ENCODE measurements around the gene MAF. TPM values are rescaled to one million over a fixed set of nuclear protein-coding genes. Genes with fewer than 3 reads are reported as not detected.

Gene MAF
- total RNA-seq, 4 donors from 2014 or later, result 24.8 to 52.0 (median 33.6) TPM

DNA sequence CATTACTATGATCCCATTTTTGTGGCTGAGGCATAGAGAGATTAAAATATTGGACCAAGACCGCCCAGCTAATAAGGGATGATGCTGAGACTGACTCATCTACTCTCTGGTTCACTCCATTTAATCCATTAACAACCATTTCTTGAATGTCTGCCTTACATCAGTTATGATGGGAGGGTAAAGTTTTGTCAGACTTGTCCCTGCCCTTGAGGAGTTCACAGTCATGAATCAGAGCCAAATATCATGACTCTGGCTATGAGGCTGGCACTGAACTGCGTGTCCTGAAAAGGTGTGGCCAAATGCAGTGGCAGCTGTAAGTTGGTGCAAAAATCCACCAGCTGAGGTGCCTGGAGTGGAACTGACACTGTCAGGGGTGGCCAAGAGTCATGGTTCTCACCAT lies 35.0 kb upstream of the MAF start:
- ATAC-seq, result no peak
- no peaks in the 10 kb centered on the region for H3K27me3 ChIP-seq
- no peaks in the 10 kb centered on the region for H3K4me1 ChIP-seq
- no peak overlapping the region for H3K27ac ChIP-seq
- TF ChIP-seq EP300 (IDR thresholded peaks at IDR 0.05) (no peak), POLR2AphosphoS5 (IDR thresholded peaks at IDR 0.05) (no peak), POLR2A (IDR thresholded peaks at IDR 0.05) (no peak)
- TF ChIP-seq, protein P1, sequence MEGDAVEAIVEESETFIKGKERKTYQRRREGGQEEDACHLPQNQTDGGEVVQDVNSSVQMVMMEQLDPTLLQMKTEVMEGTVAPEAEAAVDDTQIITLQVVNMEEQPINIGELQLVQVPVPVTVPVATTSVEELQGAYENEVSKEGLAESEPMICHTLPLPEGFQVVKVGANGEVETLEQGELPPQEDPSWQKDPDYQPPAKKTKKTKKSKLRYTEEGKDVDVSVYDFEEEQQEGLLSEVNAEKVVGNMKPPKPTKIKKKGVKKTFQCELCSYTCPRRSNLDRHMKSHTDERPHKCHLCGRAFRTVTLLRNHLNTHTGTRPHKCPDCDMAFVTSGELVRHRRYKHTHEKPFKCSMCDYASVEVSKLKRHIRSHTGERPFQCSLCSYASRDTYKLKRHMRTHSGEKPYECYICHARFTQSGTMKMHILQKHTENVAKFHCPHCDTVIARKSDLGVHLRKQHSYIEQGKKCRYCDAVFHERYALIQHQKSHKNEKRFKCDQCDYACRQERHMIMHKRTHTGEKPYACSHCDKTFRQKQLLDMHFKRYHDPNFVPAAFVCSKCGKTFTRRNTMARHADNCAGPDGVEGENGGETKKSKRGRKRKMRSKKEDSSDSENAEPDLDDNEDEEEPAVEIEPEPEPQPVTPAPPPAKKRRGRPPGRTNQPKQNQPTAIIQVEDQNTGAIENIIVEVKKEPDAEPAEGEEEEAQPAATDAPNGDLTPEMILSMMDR (IDR thresholded peaks at IDR 0.05), result no peak
- H3K4me3 ChIP-seq, result no peak overlapping the region
- H3K9me3 ChIP-seq, result no peaks in the 10 kb centered on the region
- WGBS, 2 donors (ENCODE audit: low coverage in 1 of 2), result 92 to 100% methylated on average over 1 to 2 of the region's 2 CpGs
- no peaks in the 10 kb centered on the region for H3K36me3 ChIP-seq

DNA sequence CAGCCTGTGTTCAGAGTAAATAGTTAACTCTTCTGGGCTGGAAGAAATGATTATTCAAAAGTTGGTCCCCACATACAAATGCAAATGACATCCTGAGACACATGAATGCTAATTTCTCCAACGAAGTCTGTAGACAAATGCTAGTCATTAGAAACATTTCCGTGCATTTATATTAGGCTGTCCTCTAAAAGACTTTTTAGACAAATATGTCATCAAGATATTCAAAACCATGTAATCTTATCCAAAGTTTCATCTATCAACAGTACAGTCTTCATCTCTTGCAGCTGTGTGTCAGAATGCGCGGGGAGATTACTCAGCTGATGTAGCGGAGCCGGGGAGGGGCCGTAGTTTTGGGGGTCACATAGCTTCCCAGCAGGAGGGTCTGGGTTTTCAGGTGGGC lies 33.8 kb upstream of the MAF start:
- no peaks in the 10 kb centered on the region for H3K4me1 ChIP-seq
- H3K27me3 ChIP-seq, result no peaks in the 10 kb centered on the region
- H3K27ac ChIP-seq, result no peak overlapping the region
- TF ChIP-seq POLR2AphosphoS5 (IDR thresholded peaks at IDR 0.05), result no peak
- TF ChIP-seq, protein P1 (IDR thresholded peaks at IDR 0.05), result no peak
- 67 to 85% methylated on average over 1 to 5 of the region's 7 CpGs for whole genome bisulfite sequencing, 2 donors (ENCODE audit: low coverage in 1 of 2)
- no peak overlapping the region for H3K4me3 ChIP-seq
- no peak for ATAC-seq
- no peaks in the 10 kb centered on the region for H3K9me3 ChIP-seq
- H3K36me3 ChIP-seq, result no peaks in the 10 kb centered on the region

DNA sequence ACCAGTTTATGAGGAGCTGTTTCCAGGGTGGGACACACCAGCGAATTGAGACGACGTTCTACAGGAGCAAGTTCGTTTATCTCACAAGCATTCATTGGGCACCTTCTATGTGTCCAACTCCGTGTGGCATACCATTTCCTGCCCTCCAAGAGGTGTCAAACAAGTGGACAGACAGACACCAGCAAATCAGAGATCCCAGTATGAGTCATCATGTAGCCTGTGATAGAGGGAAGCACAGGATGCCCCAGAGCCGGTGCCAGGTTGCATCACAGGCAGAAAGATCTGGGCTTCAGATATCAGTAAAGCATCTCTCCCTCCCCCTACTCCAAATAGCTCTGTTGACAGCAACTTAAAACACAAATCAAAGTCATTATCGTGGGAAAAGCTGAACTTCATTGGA lies 31.8 kb upstream of the MAF start:
- Histone ChIP-seq H3K36me3 (no peaks in the 10 kb centered on the region), H3K4me1 (no peaks in the 10 kb centered on the region), H3K4me3 (no peak overlapping the region), H3K27me3 (no peaks in the 10 kb centered on the region), H3K9me3 (no peaks in the 10 kb centered on the region), H3K27ac (no peak overlapping the region)
- TF ChIP-seq POLR2AphosphoS5 (IDR thresholded peaks at IDR 0.05), result no peak
- TF ChIP-seq POLR2A (IDR thresholded peaks at IDR 0.05), result no peak
- TF ChIP-seq EP300 (IDR thresholded peaks at IDR 0.05), result no peak
- TF ChIP-seq, protein P1 (IDR thresholded peaks at IDR 0.05), result no peak
- no peak for ATAC-seq
- WGBS, 2 donors (ENCODE audit: low coverage in 1 of 2), result 55 to 75% methylated on average over 4 to 5 of the region's 7 CpGs

DNA sequence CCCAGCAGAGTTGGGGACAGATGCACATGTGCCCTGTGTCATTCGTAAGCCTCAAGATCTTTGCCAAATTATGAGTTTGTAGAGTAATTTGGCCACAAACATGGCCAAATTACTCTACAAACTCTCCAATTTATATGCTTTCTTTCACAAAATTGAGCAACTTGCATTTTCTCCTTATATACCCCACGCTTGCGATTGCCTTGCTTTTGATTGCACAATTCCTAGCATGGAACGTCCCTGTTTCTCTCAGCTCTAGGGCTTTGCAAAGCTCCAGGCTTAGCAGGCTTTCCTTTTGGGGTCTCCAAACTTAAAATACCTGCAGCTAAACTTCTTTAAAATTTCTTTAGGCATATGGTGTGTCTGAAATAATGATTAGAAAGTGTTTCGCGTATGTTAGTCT lies 28.5 kb upstream of the MAF start:
- no peak overlapping the region for H3K4me3 ChIP-seq
- H3K36me3 ChIP-seq, result no peaks in the 10 kb centered on the region
- peaks cover 16% of the 10 kb centered on the region for H3K27me3 ChIP-seq
- H3K4me1 ChIP-seq, result no peaks in the 10 kb centered on the region
- 94 to 100% methylated on average over 5 to 6 of the region's 6 CpGs for WGBS, 2 donors (ENCODE audit: low coverage in 1 of 2)
- H3K9me3 ChIP-seq, result no peaks in the 10 kb centered on the region
- no peak for ATAC-seq
- no peak overlapping the region for H3K27ac ChIP-seq
- TF ChIP-seq POLR2AphosphoS5 (IDR thresholded peaks at IDR 0.05) (no peak), EP300 (IDR thresholded peaks at IDR 0.05) (no peak), POLR2A (IDR thresholded peaks at IDR 0.05) (no peak)
- TF ChIP-seq, protein P1 (IDR thresholded peaks at IDR 0.05), result no peak

DNA sequence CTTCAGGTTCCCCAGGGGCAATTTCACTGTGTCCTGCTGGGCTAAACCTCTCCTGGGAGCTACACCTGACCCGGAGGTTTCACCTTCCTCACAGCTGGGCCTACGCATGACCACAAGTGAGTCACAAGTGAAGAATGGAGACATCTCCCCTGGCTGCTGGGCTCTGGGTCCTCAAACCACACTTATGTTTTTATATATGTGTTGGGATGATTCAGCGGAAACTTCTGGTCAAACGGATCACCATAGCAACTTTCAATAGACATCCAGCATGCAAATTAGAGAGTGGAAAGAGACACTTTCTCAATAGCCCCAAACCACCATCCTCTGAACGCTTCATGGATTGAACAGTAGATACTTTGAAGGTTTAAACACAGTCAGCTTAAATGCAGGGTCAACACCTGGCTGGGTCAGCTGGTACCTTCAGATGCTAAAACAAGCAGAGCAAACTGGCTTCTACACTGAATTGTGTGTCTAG lies 28.0 kb upstream of the MAF start:
- H3K9me3 ChIP-seq, result no peaks in the 10 kb centered on the region
- no peak overlapping the region for H3K4me3 ChIP-seq
- H3K27me3 ChIP-seq, result peaks cover 16% of the 10 kb centered on the region
- 82 to 92% methylated on average over 4 to 5 of the region's 5 CpGs for WGBS, 2 donors (ENCODE audit: low coverage in 1 of 2)
- H3K27ac ChIP-seq, result no peak overlapping the region
- H3K36me3 ChIP-seq, result no peaks in the 10 kb centered on the region
- no peaks in the 10 kb centered on the region for H3K4me1 ChIP-seq
- no peak for TF ChIP-seq POLR2AphosphoS5 (IDR thresholded peaks at IDR 0.05)
- TF ChIP-seq POLR2A (IDR thresholded peaks at IDR 0.05), result no peak
- no peak for TF ChIP-seq EP300 (IDR thresholded peaks at IDR 0.05)
- TF ChIP-seq, protein P1 (IDR thresholded peaks at IDR 0.05), result no peak
- no peak for ATAC-seq

Data from gastroesophageal sphincter (tissue), 4 donors.